Right renal pelvis (tissue), 4 donors: Measurements from ENCODE around the gene MAGEA2B. TPM values are rescaled to one million over a fixed set of nuclear protein-coding genes. Genes with fewer than 3 reads are reported as not detected.
"Not testable (repeated sequence)": the region's sequence is repeated elsewhere in the genome, so short reads cannot be mapped to it uniquely, and the experiment has no call there.

Experiments used
- DNase-seq, 4 donors: peaks; one replicate each; pipeline ENCODE4 v3.0.0-alpha.2; 2013; ENCODE audit warnings: low read depth in 4 of 4, low spot score in 3 of 4, missing footprints in 1 of 4
- polyA plus RNA-seq, 4 donors: library from polyadenylated mRNA; unstranded; fragments of 120-200 nt; gene quantifications; one replicate each; pipeline ENCODE4 v1.2.1, GENCODE V29; 2013; ENCODE audit not compliant: insufficient read length in 4 of 4

Gene MAGEA2B
- polyA plus RNA-seq, 4 donors, result not detected

GRCh38 chrX:152754871-152755270 is 40.4 kb downstream of the MAGEA2B start:
- DNase-seq, result not testable (repeated sequence)

GRCh38 chrX:152758918-152759317 is 44.5 kb downstream of the MAGEA2B start, which contains the start of gene CSAG3:
CSAG3 (plus strand) TSS chrX:152759218.
- DNase-seq, result not testable (repeated sequence)

GRCh38 chrX:152759544-152759943 is 45.1 kb downstream of the MAGEA2B start:
- DNase-seq, result not testable (repeated sequence)

GRCh38 chrX:152761582-152761981 is 47.2 kb downstream of the MAGEA2B start:
- not testable (repeated sequence) for DNase-seq

GRCh38 chrX:152766562-152766961 is 52.1 kb downstream of the MAGEA2B start:
- DNase-seq, result not testable (repeated sequence)

Other genes starting within 250 kb of the MAGEA2B start
- gene GABRQ, start 76.7 kb upstream of the MAGEA2B start, polyA plus RNA-seq, result 1 to 10 TPM; 1.1 to 2.3 (median 1.6) TPM
- not detected for gene MAGEA3, start 15.8 kb upstream of the MAGEA2B start, polyA plus RNA-seq
- gene CSAG2, start 5.4 kb upstream of the MAGEA2B start, polyA plus RNA-seq, result not detected
- gene CSAG1, start 19.1 kb downstream of the MAGEA2B start, polyA plus RNA-seq, result not detected
- not detected for gene MAGEA12, start 19.1 kb downstream of the MAGEA2B start, polyA plus RNA-seq
- gene MAGEA2, start 39.2 kb downstream of the MAGEA2B start, polyA plus RNA-seq, result not detected
- not detected for gene CSAG3, start 44.6 kb downstream of the MAGEA2B start, polyA plus RNA-seq
- gene MAGEA6, start 55.1 kb downstream of the MAGEA2B start, polyA plus RNA-seq, result not detected
- gene CETN2, start 116.1 kb downstream of the MAGEA2B start, polyA plus RNA-seq, result 100 to 1,000 TPM; 119 to 135 (median 132) TPM
- 10 to 100 TPM; 29.4 to 33.3 (median 31.5) TPM for gene NSDHL, start 116.4 kb downstream of the MAGEA2B start, polyA plus RNA-seq
- gene ZNF185, start 183.4 kb downstream of the MAGEA2B start, polyA plus RNA-seq, result 10 to 100 TPM; 48.3 to 53.0 (median 49.6) TPM